CD14-positive monocyte (primary cell): Measurements from ENCODE around the gene STARD5. TPM values are rescaled to one million over a fixed set of nuclear protein-coding genes. Genes with fewer than 3 reads are reported as not detected.

ENCODE experiments used
- DNase-seq, 3 donors: peaks; one replicate each; pipeline ENCODE4 v3.0.0-alpha.2; 2011 to 2022
- H2AFZ ChIP-seq: 2 replicates; pipeline ENCODE4 v1.6.0; 2012; ENCODE audit warnings: mild to moderate bottlenecking, low read depth, low read length, inconsistent platforms; ENCODE audit not compliant: insufficient read depth, poor library complexity, severe bottlenecking
- H3K27ac ChIP-seq, 2 donors: 1 replicate in 1 of 2; 2 replicates in 1 of 2; pipeline ENCODE4 v1.5.1; 2012 to 2013; ENCODE audit warnings: low read length in 2 of 2, control low read depth in 1 of 2, inconsistent platforms in 1 of 2, low read depth in 1 of 2, mild to moderate bottlenecking in 1 of 2
- H3K27me3 ChIP-seq, 2 donors: one replicate each; pipeline versions ENCODE4 v1.6.0 to v1.6.1; 2011 to 2013; ENCODE audit warnings: low read length in 2 of 2; ENCODE audit not compliant: control insufficient read depth in 2 of 2, insufficient read depth in 2 of 2
- H3K36me3 ChIP-seq, 2 donors: replicated peaks in 1 of 2; 1 replicate in 1 of 2; 2 replicates in 1 of 2; pipeline versions ENCODE4 v1.5.1 to v1.6.1; 2012 to 2013; ENCODE audit warnings: low read length in 2 of 2, control low read depth in 1 of 2, inconsistent platforms in 1 of 2, mild to moderate bottlenecking in 1 of 2; ENCODE audit not compliant: insufficient read depth in 2 of 2, control insufficient read depth in 1 of 2
- H3K4me1 ChIP-seq, 2 donors: 1 replicate in 1 of 2; 2 replicates in 1 of 2; pipeline versions ENCODE4 v1.5.1 to v1.6.1; 2012 to 2013; ENCODE audit warnings: low read length in 2 of 2, control low read depth in 1 of 2, inconsistent platforms in 1 of 2, mild to moderate bottlenecking in 1 of 2, moderate library complexity in 1 of 2; ENCODE audit not compliant: insufficient read depth in 2 of 2, control insufficient read depth in 1 of 2
- H3K4me2 ChIP-seq: replicated peaks from 2 replicates; pipeline ENCODE3; 2012; ENCODE audit warnings: low read length, moderate library complexity, mild to moderate bottlenecking; ENCODE audit not compliant: poor library complexity, severe bottlenecking; ENCODE audit errors: extremely low read depth
- H3K4me3 ChIP-seq, 3 experiments: fragments of 200-600 bp in 1 of 3; sonication (generic) in 1 of 3; replicated peaks in 1 of 3; 1 replicate in 2 of 3; 2 replicates in 1 of 3; pipeline ENCODE4 v1.5.1; 2011 to 2013; ENCODE audit warnings: low read length in 3 of 3, mild to moderate bottlenecking in 3 of 3, control low read depth in 2 of 3, low read depth in 2 of 3, inconsistent platforms in 1 of 3, moderate library complexity in 1 of 3
- H3K79me2 ChIP-seq: 2 replicates; pipeline ENCODE4 v1.6.0; 2012; ENCODE audit warnings: mild to moderate bottlenecking, control low read depth, inconsistent platforms, low read length, moderate library complexity; ENCODE audit not compliant: insufficient read depth
- H3K9ac ChIP-seq: 2 replicates; pipeline ENCODE4 v1.6.0; 2017; ENCODE audit warnings: low read length, mild to moderate bottlenecking; ENCODE audit not compliant: insufficient read depth, poor library complexity, severe bottlenecking
- H3K9me3 ChIP-seq, 2 donors: replicated peaks in 1 of 2; 1 replicate in 1 of 2; 2 replicates in 1 of 2; pipeline versions ENCODE4 v1.5.1 to v1.6.1; 2012 to 2013; ENCODE audit warnings: low read length in 2 of 2, control low read depth in 1 of 2; ENCODE audit not compliant: control insufficient read depth in 1 of 2, insufficient read depth in 1 of 2
- H4K20me1 ChIP-seq: 2 replicates; pipeline ENCODE4 v1.6.0; 2012; ENCODE audit warnings: mild to moderate bottlenecking, low read length, control low read depth, moderate library complexity; ENCODE audit not compliant: insufficient read depth
- H3K27ac Mint-ChIP-seq, 7 donors: one replicate each; pipeline ENCODE4 v1.8.0; 2020; ENCODE audit warnings: mild to moderate bottlenecking in 7 of 7, mixed read lengths in 7 of 7, moderate library complexity in 6 of 7, inconsistent platforms in 2 of 7
- H3K27me3 Mint-ChIP-seq, 3 donors: one replicate each; pipeline ENCODE4 v1.8.0; 2021 to 2022; ENCODE audit warnings: low read depth in 3 of 3, mild to moderate bottlenecking in 3 of 3, mixed read lengths in 3 of 3, moderate library complexity in 3 of 3, inconsistent platforms in 1 of 3
- H3K36me3 Mint-ChIP-seq, 2 donors: one replicate each; pipeline ENCODE4 v1.8.0; 2020; ENCODE audit warnings: mixed read lengths in 2 of 2, inconsistent platforms in 1 of 2, mild to moderate bottlenecking in 1 of 2
- H3K4me1 Mint-ChIP-seq: one replicate; pipeline ENCODE4 v1.8.0; 2020; ENCODE audit warnings: mild to moderate bottlenecking, mixed read lengths
- H3K4me3 Mint-ChIP-seq, 2 donors: one replicate each; pipeline ENCODE4 v1.8.0; 2020; ENCODE audit warnings: mild to moderate bottlenecking in 2 of 2, mixed read lengths in 2 of 2, moderate library complexity in 1 of 2
- H3K9me3 Mint-ChIP-seq, 7 donors: one replicate each; pipeline ENCODE4 v1.8.0; 2020 to 2022; ENCODE audit warnings: mixed read lengths in 7 of 7, mild to moderate bottlenecking in 6 of 7, moderate library complexity in 6 of 7, inconsistent platforms in 2 of 7
- CTCF ChIP-seq: fragments of 200-600 bp; IDR thresholded peaks from one replicate; pipeline ENCODE4 v1.8.0; 2022; ENCODE audit warnings: antibody characterized with exemption, mild to moderate bottlenecking
- WGBS: methylation state at CpG from one replicate; pipeline ENCODE4 v1.1.5; 2013; ENCODE audit warnings: missing lambda C conversion rate; ENCODE audit not compliant: insufficient coverage; 5-methylcytosine and 5-hydroxymethylcytosine counted together
- intact Hi-C, 2 donors: fragments of 100-400 bp; cut with micrococcal nuclease; formaldehyde crosslinking; loops; one replicate each; pipeline versions ENCODE4 v1.15.0 to v1.15.1; 2023
- polyA plus RNA-seq, 3 donors: library from polyadenylated mRNA; depleted of rRNA in 1 of 3; unstranded in 2 of 3; stranded (reverse) in 1 of 3; fragments of 300-500 nt in 2 of 3; fragments of >200 nt in 1 of 3; fragmentation: Illumina TruSeq in 2 of 3; gene quantifications; 1 replicate in 2 of 3; 2 replicates in 1 of 3; pipeline ENCODE4 v1.2.3, GENCODE V29; 2012 to 2021

STARD5 gene
- polyA plus RNA-seq, 3 donors: 1.5 to 15.1 (median 2.5) TPM

- H3K27ac Mint-ChIP-seq: no peak overlapping the region
- no peak for DNase-seq
- intact Hi-C loops: loop anchor here (5.0 kb wide), 2 partner anchors 60 to 65 kb away; no protein-coding TSS in a partner anchor
Measured at GRCh38 chr15:81337241-81337640, 13.3 kb upstream of the STARD5 start.

GRCh38 chr15:81336568-81336967 is 12.6 kb upstream of the STARD5 start:
- no peak overlapping the region for H2AFZ ChIP-seq
- no peaks in the 10 kb centered on the region for H3K27me3 ChIP-seq
- Mint-ChIP-seq H3K4me1 (peaks cover 12% of the 10 kb centered on the region), H3K9me3 (peaks cover 0 to 3% (median 0%) of the 10 kb centered on the region in 7 donors), H3K36me3 (no peaks in the 10 kb centered on the region), H3K27ac (no peak overlapping the region), H3K4me3 (no peak overlapping the region), H3K27me3 (peaks cover 0 to 5% (median 2%) of the 10 kb centered on the region in 3 donors)
- intact Hi-C loops: loop anchor here (5.0 kb wide), 2 partner anchors 59 to 64 kb away; no protein-coding TSS in a partner anchor
- H3K79me2 ChIP-seq: no peaks in the 10 kb centered on the region
- H3K36me3 ChIP-seq: no peaks in the 10 kb centered on the region
- H4K20me1 ChIP-seq: no peaks in the 10 kb centered on the region
- H3K9me3 ChIP-seq: no peaks in the 10 kb centered on the region
- no peak overlapping the region for H3K9ac ChIP-seq
- WGBS: no CpG with 5 or more reads among the region's 4 CpGs
- peaks cover 10 to 16% of the 10 kb centered on the region in 2 donors for H3K4me1 ChIP-seq
- TF ChIP-seq CTCF: peak; percentile 35
- no peak overlapping the region for H3K4me3 ChIP-seq
- no peak overlapping the region for H3K4me2 ChIP-seq
- DNase-seq: peak in 2 of 3 donors; percentile 30 to 36
- no peak overlapping the region for H3K27ac ChIP-seq

More at GRCh38 chr15:81337241-81337640, 13.3 kb upstream of the STARD5 start:
- no peaks in the 10 kb centered on the region for H3K79me2 ChIP-seq
- H3K36me3 Mint-ChIP-seq: no peaks in the 10 kb centered on the region
- H3K4me2 ChIP-seq: no peak overlapping the region
- TF ChIP-seq CTCF: no peak
- H3K4me1 ChIP-seq: peaks cover 10 to 16% of the 10 kb centered on the region in 2 donors
- H3K9me3 Mint-ChIP-seq: peaks cover 0 to 3% (median 0%) of the 10 kb centered on the region in 7 donors
- no peak overlapping the region for H3K27ac ChIP-seq
- no peak overlapping the region for H3K9ac ChIP-seq
- no peaks in the 10 kb centered on the region for H3K27me3 ChIP-seq
- no peak overlapping the region for H3K4me3 ChIP-seq
- peaks cover 12% of the 10 kb centered on the region for H3K4me1 Mint-ChIP-seq
- H3K27me3 Mint-ChIP-seq: peaks cover 0 to 5% (median 2%) of the 10 kb centered on the region in 3 donors
- H3K36me3 ChIP-seq: no peaks in the 10 kb centered on the region
- no peak overlapping the region for H2AFZ ChIP-seq
- no peaks in the 10 kb centered on the region for H3K9me3 ChIP-seq
- no peak overlapping the region for H3K4me3 Mint-ChIP-seq
- WGBS: 69% methylated on average over 3 of the region's 3 CpGs
- no peaks in the 10 kb centered on the region for H4K20me1 ChIP-seq
